Measurements from ENCODE around the gene DDR1.
"Not testable (repeated sequence)": the region's sequence is repeated elsewhere in the genome, so short reads cannot be mapped to it uniquely, and the experiment has no call there.

Gene DDR1

DNA sequence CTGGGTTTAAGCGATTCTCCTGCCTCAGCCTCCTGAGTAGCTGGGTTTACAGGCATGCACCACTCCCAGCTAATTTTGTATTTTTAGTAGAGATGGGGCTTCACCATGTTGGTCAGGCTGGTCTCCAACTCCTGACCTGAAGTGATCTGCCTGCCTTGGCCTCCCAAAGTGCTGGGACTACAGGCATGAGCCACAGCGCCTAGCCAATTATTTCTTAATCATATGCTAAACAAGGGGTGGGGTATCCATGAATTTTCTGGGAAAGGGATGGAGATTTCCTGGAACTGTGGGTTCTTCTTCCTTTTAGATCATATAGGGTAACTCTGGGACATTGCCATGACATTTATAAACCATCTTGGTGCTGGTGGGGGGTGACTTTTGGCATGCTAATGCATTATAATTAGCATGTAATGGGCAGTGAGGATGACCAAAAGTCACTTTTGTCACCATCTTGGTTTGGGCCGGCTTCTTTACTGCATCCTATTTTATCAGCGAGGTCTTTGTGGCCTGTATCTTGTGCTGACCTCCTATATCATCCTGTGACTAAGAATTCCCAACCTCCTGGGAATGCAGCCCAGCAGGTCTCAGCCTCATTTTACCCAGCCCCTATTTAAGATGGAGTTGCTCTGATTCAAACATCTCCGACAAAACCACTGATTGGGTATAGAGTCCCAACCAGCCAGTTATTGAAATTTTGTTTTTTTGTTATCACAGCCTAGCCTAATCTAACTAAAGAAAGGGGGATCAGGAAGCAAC is 29.9 kb upstream of the DDR1 start:
- ATAC-seq: no peak

DNA sequence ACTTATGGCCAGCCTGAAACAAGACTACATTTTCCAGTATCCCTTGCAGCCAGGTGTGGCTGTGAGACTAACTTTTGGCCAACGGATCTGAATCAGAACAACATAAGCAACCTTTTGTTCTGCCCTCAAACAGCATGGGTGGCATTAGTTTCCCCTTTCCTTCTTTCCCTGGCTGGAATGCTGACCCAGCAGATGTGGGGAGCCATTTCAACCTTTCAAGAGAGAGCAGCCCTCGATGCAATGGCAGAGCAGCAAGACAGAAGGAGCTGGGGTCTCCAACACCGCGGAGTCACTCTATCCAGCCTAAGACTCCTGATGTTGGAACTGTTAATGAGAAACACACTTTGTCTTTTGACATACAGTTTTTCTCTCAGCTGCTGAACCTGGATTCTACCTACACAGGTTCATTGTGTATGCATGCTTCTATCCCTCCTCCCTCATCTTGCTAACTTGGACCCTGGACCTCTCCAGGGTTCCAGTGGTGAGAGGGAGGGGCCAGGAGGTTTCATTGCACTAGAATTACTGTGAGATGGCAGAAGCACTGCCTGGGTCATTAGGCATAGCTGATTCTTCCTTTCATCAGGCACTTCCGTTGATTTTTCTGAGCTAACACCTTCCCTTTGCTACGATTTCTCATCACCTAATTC is 28.8 kb upstream of the DDR1 start:
- ATAC-seq: no peak

DNA sequence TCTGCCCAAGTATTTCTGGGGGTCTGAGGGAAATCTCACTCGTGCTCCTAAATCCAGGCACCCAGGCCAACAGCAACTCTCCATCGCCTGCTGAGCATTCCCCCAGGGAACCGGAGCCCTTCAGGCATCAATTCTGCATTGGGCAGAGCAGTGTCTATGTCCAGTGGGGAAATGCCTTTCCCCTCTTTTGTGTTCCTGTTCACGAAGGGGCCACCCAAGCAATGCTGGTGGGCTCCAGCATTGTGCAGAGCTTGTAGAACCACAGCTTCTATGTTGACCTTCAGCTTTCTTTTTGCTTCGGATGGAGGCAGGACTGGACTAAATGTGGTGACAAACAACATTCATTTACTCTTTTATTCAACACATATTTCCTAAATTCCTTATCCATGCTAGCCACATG is 27.2 kb upstream of the DDR1 start:
- no peak for ATAC-seq

DNA sequence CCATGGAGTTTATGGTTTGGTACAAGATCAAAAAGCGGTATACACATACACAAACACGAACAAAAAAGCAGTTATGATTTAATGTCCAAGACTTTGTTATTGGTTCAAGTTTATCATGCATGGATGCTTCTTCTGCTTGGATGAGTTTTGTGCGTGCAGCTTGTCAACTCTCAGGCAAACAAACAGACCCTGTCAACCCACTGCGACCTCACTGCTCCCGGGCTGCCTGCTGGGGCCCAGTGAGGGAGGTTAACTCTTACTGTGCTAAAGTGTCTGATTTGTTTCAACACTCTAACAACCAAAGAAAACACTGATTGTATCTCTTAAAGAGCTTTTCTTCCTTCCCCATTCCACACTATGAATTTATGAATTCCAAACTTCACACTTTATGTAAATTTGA is 26.8 kb upstream of the DDR1 start:
- no peak for ATAC-seq

DNA sequence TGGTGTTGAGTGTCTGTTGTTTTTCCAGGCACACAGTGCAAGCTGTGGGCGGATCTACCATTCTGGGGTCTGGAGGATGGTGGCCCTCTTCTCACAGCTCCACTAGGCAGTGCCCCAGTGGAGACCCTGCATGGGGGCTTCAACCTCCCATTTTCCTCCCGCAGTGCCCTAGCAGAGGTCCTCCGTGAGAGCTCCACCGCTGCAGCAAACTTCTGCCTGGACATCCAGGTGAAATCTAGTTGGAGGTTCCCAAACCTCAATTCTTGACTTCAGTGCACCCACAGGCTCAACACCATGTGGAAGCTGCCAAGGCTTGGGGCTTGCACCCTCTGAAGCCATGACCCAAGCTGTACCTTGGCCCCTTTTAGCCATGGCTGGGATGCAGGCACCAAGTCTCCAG is 24.6 kb upstream of the DDR1 start:
- ATAC-seq: not testable (repeated sequence)

DNA sequence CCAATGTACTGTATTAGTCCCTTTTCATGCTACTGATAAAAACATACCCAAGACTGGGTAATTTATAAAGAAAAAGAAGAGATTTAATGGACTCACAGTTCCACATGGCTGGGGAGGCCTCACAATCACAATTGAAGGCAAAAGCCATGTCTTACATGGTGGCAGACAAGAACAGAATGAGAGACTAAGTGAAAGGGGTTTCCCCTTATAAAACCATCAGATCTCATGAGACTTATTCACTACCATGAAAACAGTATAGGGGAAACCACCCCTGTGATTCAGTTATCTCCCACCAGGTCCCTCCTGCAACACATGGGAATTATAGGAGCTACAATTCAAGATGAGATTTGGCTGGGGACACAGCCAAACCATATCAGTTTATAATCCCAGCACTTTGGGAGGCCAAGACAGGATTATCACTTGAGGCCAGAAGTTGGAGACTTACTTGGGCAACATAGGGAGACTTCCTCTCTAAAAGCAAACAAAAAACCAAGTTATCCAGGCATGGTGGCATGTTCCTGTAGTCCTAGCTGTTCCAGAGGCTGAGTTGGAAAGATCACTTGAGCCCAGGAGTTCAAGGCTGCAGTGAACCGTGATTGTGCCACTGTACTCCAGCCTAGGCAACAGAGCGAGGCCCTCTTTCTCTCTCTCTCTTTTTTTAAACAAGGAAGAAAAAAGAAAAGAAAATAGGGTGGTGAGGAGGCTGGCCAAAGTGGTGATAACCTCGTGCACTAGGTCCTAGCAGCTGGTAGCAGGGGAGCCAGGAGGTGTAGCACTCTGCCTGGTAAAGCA is 22.9 kb upstream of the DDR1 start:
- peak; percentile 48 to 66 for ATAC-seq

DNA sequence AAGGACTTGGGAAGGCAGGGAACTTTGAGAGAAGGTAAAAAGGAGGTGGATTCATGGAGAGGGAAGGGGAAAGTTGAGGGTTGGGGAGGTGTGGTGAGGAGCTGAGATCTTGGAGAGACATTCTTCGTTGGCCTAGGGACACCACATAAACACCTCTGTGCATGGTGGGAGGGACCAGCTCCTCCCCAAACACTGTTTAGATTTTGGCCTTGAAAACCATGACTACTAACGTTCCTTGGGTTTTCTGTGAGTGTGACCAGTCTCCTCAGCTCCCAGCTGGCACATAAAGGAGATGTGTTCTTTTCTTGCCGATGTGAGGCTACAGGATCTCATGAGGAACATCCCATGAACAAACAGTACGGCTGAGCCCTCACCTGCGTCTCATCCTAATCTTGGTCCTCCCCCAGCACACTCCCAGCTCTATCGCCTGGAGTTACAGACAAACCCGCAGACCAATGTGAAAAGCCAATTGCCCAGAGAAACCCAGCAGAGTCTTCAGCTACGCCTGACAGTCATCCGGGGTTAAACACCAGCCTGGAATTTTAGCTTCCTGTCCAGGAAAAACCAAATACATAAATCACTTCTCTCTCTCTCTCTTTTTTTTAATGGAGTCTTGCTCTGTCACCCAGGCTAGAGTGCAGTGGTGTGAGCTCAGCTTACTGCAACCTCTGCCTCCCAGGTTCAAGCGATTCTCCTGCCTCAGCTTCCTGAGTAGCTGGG is 22.0 kb upstream of the DDR1 start:
- no peak for ATAC-seq

DNA sequence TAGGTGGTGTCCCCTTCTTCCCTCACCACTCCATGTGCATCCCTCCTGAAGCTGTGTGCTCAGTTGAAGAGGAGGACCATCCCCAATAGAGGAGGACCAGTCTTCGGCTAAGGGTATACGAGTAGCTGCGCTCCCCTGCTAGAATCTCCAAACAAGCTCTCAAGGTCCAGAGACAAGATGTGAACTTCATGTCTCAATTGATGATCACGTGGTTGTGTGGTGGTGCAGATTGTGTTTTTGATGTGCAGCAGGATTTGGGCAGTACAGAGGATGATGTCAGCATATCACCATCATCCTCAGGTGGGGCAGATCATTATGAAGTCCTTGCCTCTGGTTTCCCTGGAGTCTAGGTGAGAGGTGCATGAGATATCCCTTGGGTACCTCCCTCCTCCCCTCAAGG is 20.0 kb upstream of the DDR1 start:
- ATAC-seq: no peak

DNA sequence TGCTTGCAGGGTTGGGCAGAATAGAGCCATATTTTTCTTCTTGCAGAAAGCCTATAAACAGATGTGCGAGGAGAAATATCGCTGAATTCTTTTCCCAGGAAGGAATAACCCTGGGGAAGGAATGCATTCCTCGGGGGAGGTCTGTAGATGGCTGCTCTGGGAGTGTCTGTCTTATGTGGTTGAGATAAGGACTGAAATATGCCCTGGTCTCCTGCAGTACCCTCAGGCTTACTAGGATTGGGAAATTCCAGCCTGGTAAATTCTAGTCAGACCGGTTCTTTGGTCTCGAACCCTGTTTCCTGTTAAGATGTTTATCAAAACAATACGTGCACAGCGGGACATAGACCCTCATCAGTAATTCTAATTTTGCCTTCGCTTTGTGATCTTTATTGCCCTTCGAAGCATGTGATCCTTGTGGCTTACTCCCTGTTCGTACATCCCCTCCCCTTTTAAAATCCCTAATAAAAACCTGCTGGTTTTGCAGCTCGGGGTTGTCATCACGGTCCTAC is 15.0 kb upstream of the DDR1 start:
- ATAC-seq: not testable (repeated sequence)

DNA sequence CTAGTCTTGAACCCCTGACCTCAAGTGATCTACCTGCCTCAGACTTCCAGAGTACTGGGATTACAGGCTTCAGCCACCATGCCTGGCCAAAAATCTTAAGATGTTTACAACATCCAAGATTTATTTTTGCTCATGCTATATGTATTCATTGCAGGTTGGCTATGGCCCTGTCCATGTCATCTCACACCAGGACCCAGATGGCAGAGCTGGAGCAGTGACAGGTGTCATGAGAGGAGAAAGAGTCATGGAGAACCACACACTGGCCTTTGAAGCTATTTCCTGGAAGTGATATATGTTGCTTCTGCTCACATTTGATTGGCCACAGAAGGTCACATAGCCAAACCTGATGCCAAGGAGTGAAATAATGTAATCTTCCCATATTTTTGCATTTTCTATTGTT is 13.8 kb upstream of the DDR1 start:
- ATAC-seq: no peak

DNA sequence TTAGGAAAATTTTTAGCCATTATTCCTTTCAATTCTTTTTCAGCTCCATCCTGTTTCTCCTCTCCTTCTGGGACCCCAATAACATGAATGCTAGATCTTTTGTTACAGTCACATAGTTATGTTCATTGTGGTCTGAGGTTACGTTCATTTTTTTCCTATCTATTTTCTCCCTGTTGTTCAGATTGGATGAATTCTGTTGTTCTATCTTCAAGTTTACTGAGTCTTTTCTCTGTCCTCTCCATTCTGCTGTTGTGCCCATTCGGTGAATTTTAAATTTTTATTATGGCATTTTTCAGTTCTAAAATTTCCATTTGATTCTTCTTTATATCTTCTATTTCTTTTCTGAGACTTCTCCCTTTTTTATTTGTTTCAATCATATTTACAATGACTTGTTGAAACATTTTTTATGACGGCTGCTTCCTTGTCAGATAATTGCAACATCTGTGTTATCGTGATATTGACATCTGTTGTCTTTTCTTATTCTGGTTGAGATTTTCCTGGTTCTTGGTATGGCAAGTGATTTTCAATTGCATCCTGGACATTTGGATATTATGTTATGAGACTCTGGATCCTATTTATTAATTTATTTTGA is 12.6 kb upstream of the DDR1 start:
- ATAC-seq: no peak

DNA sequence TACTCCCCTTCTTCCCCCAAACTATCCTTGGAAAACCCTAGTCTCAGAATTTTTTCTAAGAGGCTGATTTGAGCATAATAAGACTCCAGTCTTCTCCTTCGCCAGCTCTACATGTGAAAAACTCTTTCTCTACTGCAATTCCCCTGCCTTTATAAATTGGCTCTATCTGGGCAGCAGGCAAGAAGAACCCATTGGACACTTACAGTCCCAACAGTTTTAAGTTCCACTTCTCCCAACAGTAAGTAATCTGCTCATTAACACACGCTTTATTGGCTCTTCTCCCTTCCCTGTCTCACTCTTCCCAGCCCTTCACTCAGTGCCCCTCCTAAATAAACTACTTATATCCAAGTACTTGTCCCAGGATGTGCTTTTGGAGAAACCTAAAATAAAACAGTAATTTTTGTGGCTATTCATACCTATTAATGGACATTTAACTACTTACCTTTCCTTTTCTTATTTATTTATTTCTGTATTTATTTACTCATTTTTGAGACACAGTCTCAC is 11.1 kb upstream of the DDR1 start:
- ATAC-seq: no peak

DNA sequence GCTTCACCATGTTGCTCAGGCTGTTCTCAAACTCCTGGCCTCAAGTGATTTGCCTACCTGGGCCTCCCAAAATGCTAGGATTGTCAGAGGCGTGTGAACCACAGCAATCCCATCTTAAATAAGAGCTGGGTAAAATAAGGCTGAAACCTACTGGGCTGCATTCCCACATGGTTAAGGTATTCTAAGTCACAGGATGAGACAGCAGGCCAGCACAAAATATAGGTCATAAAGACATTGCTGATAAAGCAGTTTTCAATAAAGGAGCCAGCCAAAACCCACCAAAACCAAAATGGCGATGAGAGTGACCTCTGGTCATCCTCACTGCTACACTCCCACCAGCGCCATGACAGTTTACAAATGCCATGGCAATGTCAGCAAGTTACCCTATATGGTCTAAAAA is 10.5 kb upstream of the DDR1 start:
- not testable (repeated sequence) for ATAC-seq

DNA sequence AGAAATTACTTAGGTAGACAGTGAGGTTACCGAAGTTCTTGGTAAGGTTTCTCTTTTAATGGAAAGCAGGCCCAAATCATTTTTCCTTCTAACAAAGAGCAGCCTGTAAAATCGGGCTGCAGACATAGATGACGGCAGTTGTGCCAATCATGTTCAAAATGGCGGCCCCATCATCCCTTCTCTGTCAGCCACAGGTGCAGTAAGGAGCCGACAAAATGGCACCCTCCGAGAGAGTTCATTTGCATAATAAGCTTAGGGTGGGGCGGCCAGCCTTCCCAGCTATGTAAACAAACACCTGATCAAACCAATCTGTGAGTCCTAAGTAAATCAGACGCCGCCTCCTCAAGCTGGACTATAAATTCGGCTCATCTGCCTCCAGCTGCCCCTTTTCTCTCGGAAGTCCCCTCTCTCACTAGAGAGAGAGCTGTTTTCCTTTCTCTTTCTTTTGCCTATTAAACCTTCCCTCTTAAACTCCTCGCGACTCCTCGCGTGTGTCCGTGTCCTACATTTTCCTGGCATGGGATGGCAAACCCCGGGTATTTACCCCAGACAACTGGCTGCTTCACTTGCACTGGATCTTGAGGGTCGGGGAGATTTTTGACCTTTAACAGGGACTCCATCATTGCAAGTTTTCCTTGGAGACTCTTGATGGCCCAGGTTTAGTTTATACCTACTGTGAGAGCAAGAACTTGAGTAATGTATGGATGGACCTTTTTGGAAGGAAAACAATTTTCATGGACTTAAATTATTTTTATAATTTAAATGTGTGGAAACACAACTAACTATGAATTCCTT is 8.9 kb upstream of the DDR1 start:
- no peak for ATAC-seq

DNA sequence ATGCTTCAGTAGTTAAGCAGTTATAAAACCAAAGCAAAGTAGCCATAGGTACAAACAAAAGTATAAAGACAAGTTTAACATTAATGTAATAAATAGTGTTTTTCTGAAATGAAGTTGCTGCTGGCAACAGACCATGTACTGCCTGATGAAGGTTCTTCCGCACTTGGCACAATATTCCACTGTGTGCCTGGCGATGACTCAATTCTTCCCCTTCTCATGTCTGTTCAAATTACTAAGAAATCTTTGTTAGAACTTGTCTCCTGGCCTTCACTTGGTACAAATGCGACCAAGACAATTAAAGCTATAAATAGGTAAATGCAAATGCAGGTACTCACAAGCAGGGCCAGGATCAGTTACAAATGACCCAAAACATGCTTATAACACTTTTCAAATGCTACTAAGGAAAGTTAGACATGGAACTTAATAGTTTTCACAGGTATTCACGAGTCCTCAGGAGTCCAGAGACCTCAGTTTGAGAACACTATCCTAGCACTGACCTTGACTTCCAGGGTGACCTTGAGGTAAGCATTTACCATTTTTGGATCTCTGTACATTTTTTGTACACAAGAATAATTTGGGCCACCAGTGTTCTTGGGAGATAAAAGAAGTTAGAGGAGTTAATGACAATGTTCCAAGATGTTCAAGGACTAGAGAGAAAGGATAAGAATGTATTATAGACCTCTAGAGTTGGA is 8.1 kb upstream of the DDR1 start:
- ATAC-seq: no peak

DNA sequence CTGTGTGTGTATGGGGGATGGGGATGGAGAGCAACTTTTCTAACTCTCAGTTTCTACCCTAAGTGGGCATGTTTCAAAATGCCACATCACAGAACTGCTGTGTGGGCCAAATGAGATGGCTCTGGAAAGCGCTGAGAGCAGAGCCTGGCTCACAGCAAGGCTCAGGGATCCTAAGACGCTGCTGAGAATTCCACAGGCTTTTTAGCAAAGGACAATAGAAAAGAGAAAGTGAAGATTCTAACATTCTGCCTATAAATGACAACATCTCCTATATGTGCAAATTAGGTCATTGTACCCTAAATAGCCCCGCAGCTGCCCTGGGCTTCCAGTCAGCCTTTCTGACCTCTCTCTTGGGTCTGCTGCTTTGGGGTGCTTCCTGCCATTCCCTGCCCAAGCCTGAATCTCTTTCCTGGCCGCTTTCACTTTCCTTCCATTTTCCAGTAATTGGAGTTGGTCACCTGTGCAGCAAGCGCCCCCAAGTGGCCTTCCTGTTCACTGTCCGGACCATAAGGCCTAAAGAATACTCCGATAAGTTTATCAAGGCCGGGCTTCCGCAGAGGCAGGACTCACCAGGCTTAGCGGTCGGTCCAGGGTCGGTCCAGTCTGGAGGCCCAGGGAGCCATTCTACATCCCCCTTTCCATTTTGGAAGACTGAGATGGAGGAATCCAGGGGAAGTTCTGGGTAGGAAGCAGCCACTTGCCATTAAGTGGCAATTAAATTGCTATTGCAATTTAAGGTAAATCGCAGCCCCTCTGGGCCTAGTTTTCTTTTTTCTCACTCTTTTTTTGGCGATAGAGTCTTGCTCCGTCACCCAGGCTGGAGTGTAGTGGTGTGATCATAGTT is 6.7 kb upstream of the DDR1 start:
- peak; percentile 75 to 77 for ATAC-seq

DNA sequence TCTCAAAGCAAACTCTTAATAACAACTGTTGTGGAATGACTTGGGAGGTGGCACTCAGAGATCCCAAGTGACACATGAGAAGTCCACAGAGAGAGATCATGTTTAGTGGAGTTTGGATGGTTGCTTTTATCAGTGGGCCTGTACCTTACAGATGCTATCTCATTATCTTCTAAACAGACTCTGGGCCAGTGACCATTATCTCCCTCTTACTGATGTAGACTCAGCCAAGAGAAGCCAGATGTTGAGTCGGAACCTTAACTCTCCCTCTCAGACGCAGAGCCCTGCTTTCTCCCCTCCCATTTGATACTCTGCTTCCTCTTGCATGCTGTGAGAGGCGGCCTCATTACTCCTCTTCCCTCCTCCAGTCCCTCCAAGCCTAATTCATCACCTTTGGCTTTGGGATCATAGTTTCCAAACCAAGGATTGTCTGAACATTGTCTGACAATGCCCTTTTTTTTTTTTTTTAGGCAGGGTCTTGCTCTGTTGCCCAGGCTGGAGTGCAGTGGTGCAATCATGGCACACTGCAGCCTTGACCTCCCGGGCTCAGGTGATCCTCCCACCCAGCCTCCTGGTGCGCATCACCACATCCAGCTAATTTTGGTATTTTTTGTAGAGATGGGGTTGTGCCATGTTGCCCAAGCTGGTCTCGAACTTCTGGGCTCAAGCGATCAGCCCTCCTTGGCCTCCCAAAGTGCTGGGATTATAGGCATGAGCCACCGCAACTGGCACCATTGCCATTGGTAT is 4.5 kb upstream of the DDR1 start:
- no peak for ATAC-seq

DNA sequence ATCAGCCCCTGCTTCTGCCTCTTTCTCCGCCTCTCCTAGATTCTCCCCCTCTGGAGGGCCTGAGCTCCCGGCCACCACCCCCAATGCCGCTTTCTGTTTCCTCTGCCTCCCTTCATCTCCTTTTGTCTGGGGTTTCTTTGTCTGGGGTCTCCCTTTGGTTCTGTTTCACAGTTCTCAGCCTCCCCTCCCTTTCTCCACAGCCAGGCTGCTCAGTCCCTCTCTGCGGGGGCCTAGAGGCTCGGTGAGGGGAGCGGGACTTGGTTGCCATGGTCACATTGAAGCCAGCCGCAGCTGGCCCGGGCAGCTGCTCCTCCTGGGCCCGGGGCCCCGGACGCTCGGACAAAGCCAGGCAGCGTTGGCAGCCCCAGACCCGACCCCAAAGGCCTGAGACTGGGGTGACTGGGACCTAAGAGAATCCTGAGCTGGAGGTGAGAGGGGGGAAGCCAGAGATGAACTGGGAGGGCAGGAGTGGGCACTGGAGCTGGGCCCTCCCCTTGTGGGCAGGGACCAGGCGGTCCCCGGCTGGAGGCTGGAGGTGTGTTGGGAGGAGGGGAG is 3.5 kb upstream of the DDR1 start:
- ATAC-seq: no peak
